HEK293 (cell line): ENCODE results near the gene SVIP.

Experiments used
- CTCF ChIA-PET: fragments of 350-600 bp; formaldehyde crosslinking; extraction: SDS; loops from one replicate; lab custom pipeline; 2021; ENCODE audit warnings: antibody characterized with exemption; lab: Yijun Ruan, JAX
- POLR2A ChIA-PET: fragments of 300-600 bp; formaldehyde crosslinking; extraction: SDS; loops from one replicate; lab custom pipeline; 2020; ENCODE audit warnings: antibody characterized with exemption, inconsistent platforms; lab: Yijun Ruan, JAX
- H3K27ac ChIP-seq: fragments of 200-500 bp; sonication (Bioruptor generic); 2 replicates; pipeline ENCODE4 v1.5.1; 2014; ENCODE audit warnings: low read depth, low read length, control low read depth, inconsistent platforms; ENCODE audit errors: extremely low read depth
- H3K36me3 ChIP-seq, 2 experiments: fragments of 200-500 bp in 1 of 2; sonication (Bioruptor generic) in 1 of 2; 1 replicate in 1 of 2; 2 replicates in 1 of 2; pipeline ENCODE4 v1.5.1; 2014 to 2017; ENCODE audit warnings: inconsistent platforms in 2 of 2, low read length in 2 of 2; ENCODE audit not compliant: control insufficient read depth in 2 of 2, insufficient read depth in 1 of 2
- H3K4me1 ChIP-seq: fragments of 200-500 bp; sonication (Bioruptor generic); 2 replicates; pipeline ENCODE4 v1.5.1; 2014; ENCODE audit warnings: mild to moderate bottlenecking, low read length, inconsistent platforms; ENCODE audit not compliant: control insufficient read depth, insufficient read depth
- H3K4me3 ChIP-seq: 2 replicates; pipeline ENCODE4 v1.5.1; 2011; ENCODE audit warnings: low read depth, mild to moderate bottlenecking, control low read depth, low read length, moderate library complexity
- H3K9me3 ChIP-seq: fragments of 200-500 bp; sonication (Bioruptor generic); 2 replicates; pipeline ENCODE4 v1.5.1; 2014; ENCODE audit warnings: low read depth, low read length, inconsistent platforms; ENCODE audit not compliant: control insufficient read depth, insufficient read depth
- BCL11B ChIP-seq: fragments of 450-650 bp; formaldehyde crosslinking; IDR thresholded peaks from 2 replicates; pipeline ENCODE4 v1.5.1; 2016; ENCODE audit warnings: low read depth, missing biosample characterization, missing genetic modification characterization
- GLI4 ChIP-seq: fragments of 450-650 bp; formaldehyde crosslinking; IDR thresholded peaks from 2 replicates; pipeline ENCODE4 v1.5.1; 2016; ENCODE audit warnings: missing biosample characterization, missing genetic modification characterization
- HOXC10 ChIP-seq: sonication (generic); formaldehyde crosslinking; IDR thresholded peaks from 2 replicates; pipeline ENCODE4 v1.8.1; 2023; ENCODE audit warnings: mild to moderate bottlenecking, missing genetic modification reagents
- HOXD13 ChIP-seq: sonication (generic); formaldehyde crosslinking; IDR thresholded peaks from 2 replicates; pipeline ENCODE4 v1.8.0; 2022; ENCODE audit warnings: missing genetic modification reagents, borderline replicate concordance
- INSM2 ChIP-seq: fragments of 450-650 bp; formaldehyde crosslinking; IDR thresholded peaks from 2 replicates; pipeline ENCODE4 v1.5.1; 2016; ENCODE audit warnings: missing biosample characterization, missing genetic modification characterization
- KLF1 ChIP-seq: fragments of 450-650 bp; formaldehyde crosslinking; IDR thresholded peaks from 2 replicates; pipeline ENCODE4 v1.5.1; 2016; ENCODE audit warnings: missing biosample characterization, missing genetic modification characterization
- KLF9 ChIP-seq: fragments of 450-650 bp; formaldehyde crosslinking; IDR thresholded peaks from 2 replicates; pipeline ENCODE4 v1.5.1; 2016; ENCODE audit warnings: missing biosample characterization, missing genetic modification characterization, low read depth
- PRDM1 ChIP-seq: fragments of 450-650 bp; formaldehyde crosslinking; IDR thresholded peaks from 2 replicates; pipeline ENCODE4; 2016; ENCODE audit warnings: missing biosample characterization, missing genetic modification characterization
- SCRT1 ChIP-seq: fragments of 450-650 bp; formaldehyde crosslinking; IDR thresholded peaks from 2 replicates; pipeline ENCODE4 v1.5.1; 2016; ENCODE audit warnings: missing biosample characterization, missing genetic modification characterization, borderline replicate concordance
- SCRT2 ChIP-seq: fragments of 450-650 bp; formaldehyde crosslinking; IDR thresholded peaks from 2 replicates; pipeline ENCODE4 v1.5.1; 2016; ENCODE audit warnings: missing biosample characterization, missing genetic modification characterization
- ZBTB48 ChIP-seq: fragments of 450-650 bp; formaldehyde crosslinking; IDR thresholded peaks from 2 replicates; pipeline ENCODE4 v1.5.1; 2016; ENCODE audit warnings: missing biosample characterization, missing genetic modification characterization
- ZFP41 ChIP-seq: fragments of 450-650 bp; formaldehyde crosslinking; IDR thresholded peaks from 2 replicates; pipeline ENCODE4 v1.5.1; 2016; ENCODE audit warnings: missing biosample characterization, missing genetic modification characterization, borderline replicate concordance
- ZIC2 ChIP-seq: fragments of 450-650 bp; formaldehyde crosslinking; IDR thresholded peaks from 2 replicates; pipeline ENCODE4 v1.5.1; 2016; ENCODE audit warnings: missing biosample characterization, missing genetic modification characterization
- ZNF169 ChIP-seq: fragments of 450-650 bp; formaldehyde crosslinking; IDR thresholded peaks from 2 replicates; pipeline ENCODE4 v1.5.1; 2016; ENCODE audit warnings: missing biosample characterization, missing genetic modification characterization
- ZNF214 ChIP-seq: fragments of 450-650 bp; formaldehyde crosslinking; IDR thresholded peaks from 2 replicates; pipeline ENCODE4 v1.5.1; 2017; ENCODE audit warnings: missing biosample characterization, mild to moderate bottlenecking, missing genetic modification characterization, borderline replicate concordance
- ZNF23 ChIP-seq: fragments of 450-650 bp; formaldehyde crosslinking; IDR thresholded peaks from 2 replicates; pipeline ENCODE4 v1.5.1; 2016; ENCODE audit warnings: missing biosample characterization, missing genetic modification characterization, borderline replicate concordance
- ZNF239 ChIP-seq: fragments of 450-650 bp; formaldehyde crosslinking; IDR thresholded peaks from 2 replicates; pipeline ENCODE4 v1.5.1; 2016; ENCODE audit warnings: missing biosample characterization, missing genetic modification characterization
- ZNF248 ChIP-seq: fragments of 450-650 bp; formaldehyde crosslinking; IDR thresholded peaks from 2 replicates; pipeline ENCODE4 v1.5.1; 2017; ENCODE audit warnings: missing biosample characterization, missing genetic modification characterization
- ZNF341 ChIP-seq: fragments of 450-650 bp; formaldehyde crosslinking; IDR thresholded peaks from 2 replicates; pipeline ENCODE4; 2016; ENCODE audit warnings: low read depth, missing biosample characterization, missing genetic modification characterization
- ZNF423 ChIP-seq: fragments of 450-650 bp; formaldehyde crosslinking; IDR thresholded peaks from 2 replicates; pipeline ENCODE4 v1.5.1; 2016; ENCODE audit warnings: missing biosample characterization, missing genetic modification characterization
- ZNF514 ChIP-seq: fragments of 450-650 bp; formaldehyde crosslinking; IDR thresholded peaks from 2 replicates; pipeline ENCODE4 v1.5.1; 2016; ENCODE audit warnings: missing biosample characterization, missing genetic modification characterization
- ZNF530 ChIP-seq: fragments of 450-650 bp; formaldehyde crosslinking; IDR thresholded peaks from 2 replicates; pipeline ENCODE4 v1.5.1; 2016; ENCODE audit warnings: low read depth, missing biosample characterization, missing genetic modification characterization
- ZNF610 ChIP-seq: fragments of 450-650 bp; formaldehyde crosslinking; IDR thresholded peaks from 2 replicates; pipeline ENCODE4 v1.5.1; 2016; ENCODE audit warnings: missing biosample characterization, missing genetic modification characterization, borderline replicate concordance
- ZNF626 ChIP-seq: fragments of 450-650 bp; sonication (Bioruptor Pico); formaldehyde crosslinking; IDR thresholded peaks from 2 replicates; pipeline ENCODE4 v1.5.1; 2018; ENCODE audit warnings: missing biosample characterization, missing genetic modification characterization, inconsistent platforms
- ZNF658 ChIP-seq: fragments of 450-650 bp; formaldehyde crosslinking; IDR thresholded peaks from 2 replicates; pipeline ENCODE4; 2016; ENCODE audit warnings: missing biosample characterization, missing genetic modification characterization
- ZNF785 ChIP-seq: fragments of 450-650 bp; formaldehyde crosslinking; IDR thresholded peaks from 2 replicates; pipeline ENCODE4 v1.5.1; 2016; ENCODE audit warnings: missing biosample characterization, missing genetic modification characterization
- ZNF837 ChIP-seq: fragments of 450-650 bp; formaldehyde crosslinking; IDR thresholded peaks from 2 replicates; pipeline ENCODE4 v1.5.1; 2016; ENCODE audit warnings: missing biosample characterization, missing genetic modification characterization
- TF ChIP-seq, protein P1 (sequence below): IDR thresholded peaks from 2 replicates; pipeline ENCODE4 v1.6.1; 2011; ENCODE audit warnings: mild to moderate bottlenecking, low read depth, low read length, borderline replicate concordance
- TF ChIP-seq, protein P2 (sequence below): fragments of 450-650 bp; formaldehyde crosslinking; IDR thresholded peaks from 2 replicates; pipeline ENCODE4 v1.5.1; 2017; ENCODE audit warnings: missing biosample characterization, missing genetic modification characterization

The SVIP gene

GRCh38 chr11:22786475-22786874, 43.1 kb downstream of the SVIP start (continued):
- TF ChIP-seq ZNF341 (tag by site-specific recombination) (no peak), ZNF169 (tag by site-specific recombination) (no peak), BCL11B (tag by site-specific recombination) (no peak), ZNF23 (tag by site-specific recombination) (no peak), SCRT2 (tag by site-specific recombination) (no peak)

DNA sequence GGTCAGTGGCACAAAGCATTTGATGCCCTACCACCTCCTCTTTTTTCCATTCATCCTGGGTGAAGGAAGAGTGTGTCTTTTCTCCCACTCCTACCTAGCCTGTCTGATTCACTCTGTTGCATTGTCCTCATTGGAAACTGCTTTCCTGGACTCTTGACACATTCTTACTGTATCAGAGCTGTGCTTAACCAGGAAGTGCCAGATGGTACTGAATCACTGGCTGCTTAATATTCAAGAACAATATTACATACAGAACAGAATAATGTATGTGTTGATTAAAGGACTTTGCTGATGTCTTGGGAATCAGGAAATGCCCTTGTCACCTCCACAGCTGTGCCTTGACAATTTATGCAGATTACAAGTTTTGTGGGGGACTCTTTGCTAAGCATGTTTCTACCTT, 44.4 kb downstream of the SVIP start:
- H3K9me3 ChIP-seq = no peaks in the 10 kb centered on the region
- TF ChIP-seq ZIC2 (tag by site-specific recombination) (no peak), ZNF610 (tag by site-specific recombination) (no peak), ZNF514 (tag by site-specific recombination) (no peak), INSM2 (tag by site-specific recombination) (no peak), PRDM1 (tag by site-specific recombination) (no peak), ZNF626 (tag by site-specific recombination) (no peak)
- TF ChIP-seq, protein P1, sequence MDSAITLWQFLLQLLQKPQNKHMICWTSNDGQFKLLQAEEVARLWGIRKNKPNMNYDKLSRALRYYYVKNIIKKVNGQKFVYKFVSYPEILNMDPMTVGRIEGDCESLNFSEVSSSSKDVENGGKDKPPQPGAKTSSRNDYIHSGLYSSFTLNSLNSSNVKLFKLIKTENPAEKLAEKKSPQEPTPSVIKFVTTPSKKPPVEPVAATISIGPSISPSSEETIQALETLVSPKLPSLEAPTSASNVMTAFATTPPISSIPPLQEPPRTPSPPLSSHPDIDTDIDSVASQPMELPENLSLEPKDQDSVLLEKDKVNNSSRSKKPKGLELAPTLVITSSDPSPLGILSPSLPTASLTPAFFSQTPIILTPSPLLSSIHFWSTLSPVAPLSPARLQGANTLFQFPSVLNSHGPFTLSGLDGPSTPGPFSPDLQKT = no peak
- TF ChIP-seq, protein P2, sequence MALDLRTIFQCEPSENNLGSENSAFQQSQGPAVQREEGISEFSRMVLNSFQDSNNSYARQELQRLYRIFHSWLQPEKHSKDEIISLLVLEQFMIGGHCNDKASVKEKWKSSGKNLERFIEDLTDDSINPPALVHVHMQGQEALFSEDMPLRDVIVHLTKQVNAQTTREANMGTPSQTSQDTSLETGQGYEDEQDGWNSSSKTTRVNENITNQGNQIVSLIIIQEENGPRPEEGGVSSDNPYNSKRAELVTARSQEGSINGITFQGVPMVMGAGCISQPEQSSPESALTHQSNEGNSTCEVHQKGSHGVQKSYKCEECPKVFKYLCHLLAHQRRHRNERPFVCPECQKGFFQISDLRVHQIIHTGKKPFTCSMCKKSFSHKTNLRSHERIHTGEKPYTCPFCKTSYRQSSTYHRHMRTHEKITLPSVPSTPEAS (tag by site-specific recombination) = no peak
- CTCF ChIA-PET = interaction anchor here (1.2 to 3.9 kb wide), 3 partner anchors 13 to 450 kb away, joined by 4 to 51 read pairs (median 4); no protein-coding TSS in a partner anchor
- no peaks in the 10 kb centered on the region for H3K4me1 ChIP-seq
- H3K36me3 ChIP-seq = no peaks in the 10 kb centered on the region
- H3K4me3 ChIP-seq = no peak overlapping the region
- no peak overlapping the region for H3K27ac ChIP-seq
- POLR2A ChIA-PET = no interaction called here

- H3K27ac ChIP-seq = no peak overlapping the region
- H3K4me3 ChIP-seq = no peak overlapping the region
- CTCF ChIA-PET = no interaction called here
- H3K4me1 ChIP-seq = no peaks in the 10 kb centered on the region
- POLR2A ChIA-PET = no interaction called here
- no peaks in the 10 kb centered on the region for H3K36me3 ChIP-seq
- no peaks in the 10 kb centered on the region for H3K9me3 ChIP-seq
- no peak for TF ChIP-seq ZNF530 (tag by site-specific recombination)
- TF ChIP-seq ZNF658 (tag by site-specific recombination) = no peak
- no peak for TF ChIP-seq ZFP41 (tag by site-specific recombination)
- TF ChIP-seq ZNF239 (tag by site-specific recombination) = no peak
- TF ChIP-seq ZNF214 (tag by site-specific recombination) = no peak
- TF ChIP-seq ZNF423 = no peak
- TF ChIP-seq SCRT2 (tag by site-specific recombination) = no peak
- TF ChIP-seq SCRT1 (tag by site-specific recombination) = no peak
- no peak for TF ChIP-seq GLI4 (tag by site-specific recombination)
- TF ChIP-seq HOXC10 (CRISPR knock-in tag) = no peak
- TF ChIP-seq ZNF785 (tag by site-specific recombination) = no peak
- TF ChIP-seq ZBTB48 (tag by site-specific recombination) = no peak
- no peak for TF ChIP-seq KLF1
- TF ChIP-seq ZNF837 (tag by site-specific recombination) = no peak
- no peak for TF ChIP-seq ZNF248 (tag by site-specific recombination)
- TF ChIP-seq KLF9 = no peak
- TF ChIP-seq HOXD13 (CRISPR knock-in tag) = no peak
These were observed 48.5 kb downstream of the SVIP start for GRCh38 chr11:22780952-22781593.
